Activated effector memory CD4-positive, alpha-beta T cell treated with anti-CD3 and anti-CD28 coated beads, Interleukin-2, amount 50 U/mL, for 16 hours (primary cell): ENCODE results near the gene NOD2.

Experiments used
- DNase-seq: peaks from one replicate; pipeline ENCODE4 v3.0.0-alpha.2; 2020

NOD2 gene

DNA sequence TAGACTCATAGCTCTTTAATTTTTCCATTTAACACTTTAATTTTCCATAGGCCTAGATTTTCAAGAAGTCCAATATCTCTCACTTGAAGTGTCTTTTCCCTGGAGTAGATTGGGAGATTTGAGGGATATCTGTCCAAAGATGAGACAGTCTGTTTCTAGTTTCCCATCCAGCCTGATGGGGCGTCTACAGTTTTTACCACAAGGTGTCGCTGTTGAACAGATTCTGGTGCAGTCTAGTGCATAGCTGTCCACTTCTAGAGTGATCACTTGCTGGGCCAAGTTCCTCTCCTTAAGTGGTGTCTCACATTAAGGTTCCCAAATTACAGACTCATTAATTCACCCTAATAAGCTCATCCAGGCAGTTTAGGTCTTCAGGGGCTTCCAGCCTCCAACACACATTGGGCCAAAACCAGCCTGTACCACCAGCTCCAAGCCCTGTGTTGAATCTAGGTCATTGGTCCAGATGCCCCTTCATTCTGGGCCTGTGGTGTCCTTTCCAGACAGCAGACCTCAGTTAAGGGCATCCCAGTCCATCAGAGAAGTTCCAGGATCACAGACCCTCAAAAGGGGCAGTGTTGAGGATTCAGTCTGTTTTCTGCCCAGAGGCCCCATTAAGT, 21.7 kb upstream of the NOD2 start:
- peak; percentile 82 for DNase-seq

GRCh38 chr16:50673496-50674275, 19.7 kb upstream of the NOD2 start:
- no peak for DNase-seq

DNA sequence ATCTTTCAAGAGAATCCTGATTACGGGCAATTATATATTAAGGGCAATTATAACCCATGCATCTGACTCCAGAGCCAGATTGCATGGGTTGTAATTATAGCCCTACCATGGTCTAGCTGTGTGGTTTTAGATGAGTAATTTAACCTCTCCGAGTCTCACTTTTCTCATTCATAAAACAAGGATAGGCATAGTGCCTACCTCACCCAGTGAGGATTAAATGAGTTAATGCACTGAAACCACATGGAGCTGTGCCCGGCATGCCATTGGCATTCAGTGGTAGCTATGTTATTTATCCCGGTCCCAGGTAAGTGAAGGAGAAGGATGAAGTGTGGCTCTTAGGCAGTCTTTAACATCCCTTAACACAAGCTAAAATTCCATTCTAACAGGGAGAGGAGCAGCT, 18.6 kb upstream of the NOD2 start:
- DNase-seq = no peak

- DNase-seq = no peak
Observed at GRCh38 chr16:50675686-50676610, 17.5 kb upstream of the NOD2 start.

DNA sequence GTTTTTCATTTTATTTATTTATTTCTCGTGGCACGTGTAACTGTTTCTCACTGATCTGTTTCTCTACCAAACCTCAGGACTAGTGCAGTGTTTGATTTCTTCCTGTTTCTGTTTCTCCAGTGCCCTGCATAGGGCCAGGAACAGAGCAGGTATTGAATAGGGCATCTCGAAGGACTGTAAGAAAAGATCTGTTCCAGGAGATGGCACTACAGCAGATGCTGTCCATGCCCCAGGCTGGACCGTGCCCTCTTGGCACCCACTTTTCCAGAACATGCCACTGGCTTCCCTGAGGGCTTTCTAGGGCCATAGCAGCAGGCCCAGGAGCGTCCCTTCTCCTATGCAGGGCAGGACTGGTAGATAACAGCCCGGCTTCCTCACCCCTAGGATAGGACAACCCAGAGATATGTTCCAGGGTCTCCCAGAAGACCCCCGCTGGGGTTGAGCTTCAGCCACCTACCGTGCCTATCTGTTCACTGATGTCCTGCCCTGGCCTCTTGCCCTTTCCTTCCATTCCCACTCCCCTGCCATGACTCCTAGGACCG, 16.7 kb upstream of the NOD2 start:
- DNase-seq = no peak

GRCh38 chr16:50677351-50677750, 16.1 kb upstream of the NOD2 start:
- DNase-seq = peak; percentile 71

DNA sequence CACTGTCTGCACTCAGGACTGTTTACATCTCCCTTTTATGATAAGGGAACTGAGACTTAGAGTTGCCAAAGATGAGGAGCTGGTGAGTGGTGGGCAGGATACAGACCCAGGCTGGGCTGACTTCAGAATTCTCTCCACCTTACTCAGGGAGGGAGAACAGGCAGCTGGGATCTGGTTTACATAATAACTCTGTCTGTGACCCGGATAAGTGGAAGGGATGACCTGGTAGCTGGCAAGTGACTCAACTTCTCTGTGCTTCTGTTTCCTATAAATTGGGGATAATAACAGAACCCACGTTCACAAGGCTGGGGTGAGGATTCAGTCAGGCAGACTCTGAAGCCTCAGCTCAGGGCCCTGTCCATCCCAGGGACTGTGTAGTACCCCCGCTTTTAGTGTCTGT, 14.9 kb upstream of the NOD2 start:
- no peak for DNase-seq

GRCh38 chr16:50679266-50679665, 14.1 kb upstream of the NOD2 start:
- DNase-seq = peak; percentile 59

GRCh38 chr16:50679676-50680555, 13.5 kb upstream of the NOD2 start:
- DNase-seq = peak; percentile 57

DNA sequence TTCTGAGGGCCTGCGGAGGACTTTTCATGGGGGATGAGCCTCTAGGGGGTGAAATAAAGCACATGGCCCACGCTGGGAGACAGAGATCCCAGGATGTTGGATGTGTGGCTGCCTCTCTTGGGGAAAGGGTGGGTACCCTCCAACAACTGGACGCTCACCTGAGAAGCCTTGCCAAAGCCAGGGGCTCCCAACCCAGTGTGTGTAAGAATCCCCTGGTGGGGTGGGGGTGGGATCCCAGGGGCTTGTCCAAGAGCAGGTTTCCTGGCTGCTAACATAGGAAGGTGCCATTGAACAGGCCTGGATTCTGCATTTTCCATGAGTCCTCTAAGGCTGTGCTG, 12.9 kb upstream of the NOD2 start:
- DNase-seq = no peak

DNA sequence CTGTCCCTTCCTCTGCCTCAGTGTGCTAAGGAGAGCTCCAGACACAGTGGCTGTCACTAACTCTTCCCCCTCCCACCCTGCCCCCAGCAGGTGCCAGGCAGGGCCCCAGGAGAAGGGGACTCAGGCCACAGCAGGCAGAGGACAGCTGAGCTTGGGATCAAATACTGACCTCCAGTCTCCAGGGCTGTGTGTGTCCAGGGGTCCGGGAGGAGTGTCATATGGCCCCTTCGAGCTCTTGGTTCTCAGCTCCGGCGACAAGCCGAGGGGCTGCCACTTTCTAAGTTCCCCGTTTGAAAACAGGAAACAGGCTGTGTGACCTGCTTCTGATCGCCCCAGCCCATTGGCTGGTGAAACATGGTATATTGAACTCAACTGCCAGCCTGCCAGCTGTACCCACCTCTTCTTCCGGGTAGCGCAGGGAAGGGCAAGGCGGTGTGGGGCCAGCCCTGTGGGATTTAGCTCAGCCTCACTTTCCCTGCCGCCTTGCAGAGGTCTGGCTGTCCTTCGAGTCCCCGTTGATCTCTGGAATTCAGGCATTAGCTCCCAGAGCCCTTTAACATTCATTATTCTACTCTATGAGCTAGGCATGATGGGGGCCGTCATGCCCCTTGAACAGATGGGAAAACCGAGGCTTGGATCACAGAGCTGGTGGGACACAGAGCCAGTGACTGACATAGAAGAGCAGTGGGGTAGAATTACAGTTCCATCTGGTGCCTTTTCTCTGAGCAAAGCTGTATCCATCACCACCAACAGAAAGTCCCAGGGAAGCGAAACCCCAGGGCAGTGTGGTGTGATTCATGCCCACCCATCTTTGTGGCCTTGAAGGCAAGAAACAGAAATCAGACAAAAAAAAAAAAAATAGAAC, 12.2 kb upstream of the NOD2 start, which contains the start of gene SNX20:
SNX20 (minus strand) TSS at position 292 of the 865 bp plus-strand sequence. CDS start 3,786 bp downstream, outside the sequence.
- peak; percentile 88 for DNase-seq

DNA sequence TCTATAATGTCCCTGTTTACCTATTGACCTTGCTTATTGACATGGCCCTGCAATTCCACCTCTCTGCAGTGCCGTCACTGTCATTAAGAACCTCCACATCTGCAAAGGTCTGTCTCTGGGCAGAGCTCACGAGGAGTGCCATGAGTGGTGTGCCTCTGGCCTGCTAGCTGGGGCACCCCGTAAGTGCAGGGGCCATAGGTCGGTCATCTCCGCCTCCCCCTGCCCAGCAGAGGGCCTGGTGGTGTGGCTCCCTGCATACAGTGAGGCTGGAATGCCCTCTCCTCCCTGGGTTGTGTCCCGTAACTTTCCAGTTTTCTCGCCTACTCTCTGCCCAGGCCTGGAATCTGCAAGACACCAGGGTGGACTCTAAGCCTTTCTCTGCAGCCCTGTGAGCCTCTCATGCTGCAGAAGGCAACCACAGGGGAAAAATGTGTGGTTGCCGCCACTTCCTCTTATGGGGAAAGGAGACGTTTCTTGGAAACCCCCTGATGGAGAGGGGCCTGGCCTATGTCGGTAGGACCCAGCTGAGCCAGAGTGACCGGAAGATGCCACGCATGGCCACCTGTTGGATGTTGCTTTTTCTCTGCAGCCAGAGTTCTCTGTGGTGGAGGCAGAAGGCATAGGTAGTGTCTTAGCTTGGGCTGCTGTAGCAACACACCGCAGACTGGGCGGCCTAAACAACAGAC, 9.6 kb upstream of the NOD2 start:
- DNase-seq = peak; percentile 84

DNA sequence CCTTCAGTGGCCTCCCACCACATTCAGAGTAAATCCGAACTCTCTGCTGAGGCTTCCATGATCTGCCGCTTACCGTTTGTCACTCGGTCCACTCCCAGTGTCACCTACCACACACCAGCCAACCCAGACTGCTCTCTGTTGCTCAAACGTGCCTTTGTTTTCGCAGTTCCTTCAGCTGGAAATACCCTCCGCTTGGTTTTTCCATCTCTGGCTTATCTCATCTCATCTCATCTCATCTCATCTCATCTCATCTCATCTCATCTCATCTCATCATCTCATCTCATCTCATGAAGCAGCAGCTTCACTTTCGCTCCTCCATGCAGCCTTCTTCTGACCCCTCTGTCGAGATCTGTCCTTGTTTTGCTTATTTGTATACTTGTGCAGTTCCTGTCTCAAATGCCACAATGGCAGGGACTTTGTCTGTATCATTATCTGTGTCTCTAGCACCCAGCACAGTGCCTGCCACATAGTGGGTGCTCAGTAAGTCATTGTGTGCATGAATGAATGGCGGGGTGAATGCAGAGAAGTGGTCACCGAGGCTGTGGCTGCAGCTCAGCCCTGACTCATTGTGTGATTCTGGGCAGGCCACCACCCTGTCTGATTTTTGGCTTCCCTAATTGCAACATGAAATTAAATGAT, 8.5 kb upstream of the NOD2 start:
- DNase-seq = peak; percentile 82

GRCh38 chr16:50685462-50686063, 7.8 kb upstream of the NOD2 start:
- DNase-seq = no peak

DNA sequence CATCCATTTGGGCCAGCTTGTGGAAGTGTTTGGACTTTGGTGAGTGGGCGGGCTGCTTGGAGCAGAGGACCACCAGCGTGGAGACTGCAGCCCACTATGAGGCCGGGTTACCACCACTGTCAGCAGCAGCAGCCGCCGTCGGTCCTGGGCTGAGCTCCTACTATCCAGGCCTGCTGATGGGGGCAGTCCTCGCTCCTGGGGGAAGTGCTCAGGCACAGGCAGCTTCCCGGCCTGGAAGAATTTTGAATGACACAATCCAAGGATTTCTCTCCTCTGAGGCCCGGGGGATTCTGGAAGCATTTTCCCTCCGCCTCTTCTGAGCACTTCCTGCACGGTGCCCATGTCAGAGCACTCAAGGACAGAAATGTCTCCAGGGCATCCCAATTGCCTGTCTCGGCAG, 5.3 kb upstream of the NOD2 start:
- DNase-seq = no peak

DNA sequence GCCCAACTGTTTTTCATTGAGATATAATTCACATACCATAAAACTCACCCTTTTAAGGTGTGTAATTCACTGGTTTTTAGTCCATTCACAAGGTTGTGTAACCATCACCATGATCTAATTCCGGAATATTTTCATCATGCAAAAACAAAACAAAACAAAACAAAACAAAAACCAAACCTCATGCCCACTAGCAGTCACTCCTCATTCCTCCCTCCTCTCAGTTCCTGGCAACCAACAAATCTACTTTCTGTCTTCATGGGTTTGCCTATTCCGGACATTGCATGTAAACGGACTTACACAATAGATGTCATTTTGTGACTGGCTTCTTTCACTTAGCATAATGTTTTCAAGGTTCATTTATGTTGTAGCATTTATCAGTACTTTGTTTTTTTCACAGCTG, 4.5 kb upstream of the NOD2 start:
- no peak for DNase-seq

- DNase-seq = no peak
Observed at GRCh38 chr16:50690177-50690576, 3.2 kb upstream of the NOD2 start.

GRCh38 chr16:50692644-50692998, 785 bp upstream of the NOD2 start:
- DNase-seq = peak; percentile 47

DNA sequence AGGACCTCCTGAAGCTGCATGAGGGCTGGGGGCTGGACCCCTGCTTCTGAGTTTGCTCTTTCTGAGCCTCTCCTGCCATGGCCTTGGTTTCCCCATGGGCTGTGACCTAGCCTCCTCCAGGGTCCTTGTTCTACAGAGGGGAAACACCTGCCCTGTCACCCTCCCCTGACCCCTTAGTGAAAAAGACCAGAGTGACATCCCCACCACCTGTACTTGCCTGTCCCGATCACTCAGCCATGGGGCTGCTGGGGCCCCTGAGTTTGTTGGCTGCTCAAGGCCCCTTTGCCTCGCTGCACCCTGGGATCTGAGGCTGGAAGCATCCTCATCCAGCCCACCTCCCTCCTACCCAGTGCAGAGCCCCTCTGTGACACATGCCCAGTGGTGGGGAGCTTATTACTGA, 800 bp downstream of the NOD2 start:
- DNase-seq = peak; percentile 62
